Measurements from ENCODE around the gene CDKAL1.

DNA sequence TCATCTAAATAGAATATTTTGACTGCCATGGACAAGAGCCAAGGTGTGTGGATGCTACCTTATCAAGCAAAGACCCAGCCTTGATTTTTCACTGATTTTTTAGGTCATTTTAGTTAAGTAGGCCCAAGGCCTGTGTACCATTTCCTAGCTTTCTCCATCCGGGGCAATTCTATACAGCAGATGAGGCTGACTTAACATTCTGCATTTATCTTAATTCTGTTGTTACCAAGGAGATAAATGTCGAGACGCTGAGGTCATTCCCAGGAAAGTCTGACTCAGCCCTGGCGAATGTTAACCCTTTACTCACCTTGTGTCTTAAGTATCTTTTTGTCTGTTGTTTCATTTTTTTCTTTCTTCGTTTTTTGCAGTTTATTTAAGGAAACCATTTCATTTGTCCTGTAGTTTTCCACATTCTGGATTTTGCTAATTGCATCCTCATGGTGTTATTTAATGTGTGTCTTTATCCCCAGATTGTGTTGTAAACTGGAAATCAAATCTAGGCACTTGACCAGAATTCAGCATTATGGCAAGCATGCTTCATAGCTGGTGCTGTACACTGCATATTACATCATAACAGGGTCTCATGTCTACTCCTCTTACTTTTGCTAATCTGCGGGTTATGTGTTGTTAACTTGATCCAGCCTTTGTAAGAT lies 277.0 kb downstream of the CDKAL1 start:
- TF ChIP-seq, protein P1, sequence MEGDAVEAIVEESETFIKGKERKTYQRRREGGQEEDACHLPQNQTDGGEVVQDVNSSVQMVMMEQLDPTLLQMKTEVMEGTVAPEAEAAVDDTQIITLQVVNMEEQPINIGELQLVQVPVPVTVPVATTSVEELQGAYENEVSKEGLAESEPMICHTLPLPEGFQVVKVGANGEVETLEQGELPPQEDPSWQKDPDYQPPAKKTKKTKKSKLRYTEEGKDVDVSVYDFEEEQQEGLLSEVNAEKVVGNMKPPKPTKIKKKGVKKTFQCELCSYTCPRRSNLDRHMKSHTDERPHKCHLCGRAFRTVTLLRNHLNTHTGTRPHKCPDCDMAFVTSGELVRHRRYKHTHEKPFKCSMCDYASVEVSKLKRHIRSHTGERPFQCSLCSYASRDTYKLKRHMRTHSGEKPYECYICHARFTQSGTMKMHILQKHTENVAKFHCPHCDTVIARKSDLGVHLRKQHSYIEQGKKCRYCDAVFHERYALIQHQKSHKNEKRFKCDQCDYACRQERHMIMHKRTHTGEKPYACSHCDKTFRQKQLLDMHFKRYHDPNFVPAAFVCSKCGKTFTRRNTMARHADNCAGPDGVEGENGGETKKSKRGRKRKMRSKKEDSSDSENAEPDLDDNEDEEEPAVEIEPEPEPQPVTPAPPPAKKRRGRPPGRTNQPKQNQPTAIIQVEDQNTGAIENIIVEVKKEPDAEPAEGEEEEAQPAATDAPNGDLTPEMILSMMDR (IDR thresholded peaks at IDR 0.05; ENCODE audit: poor library complexity) = no peak
- no peak for TF ChIP-seq EZH2 (IDR thresholded peaks at IDR 0.05; ENCODE audit: borderline replicate concordance)
- TF ChIP-seq EZH2phosphoT487 (IDR thresholded peaks at IDR 0.05; ENCODE audit: low read depth, severe bottlenecking, unreplicated experiment) = no peak

Data from hepatocyte (in vitro differentiated cells).